ENCODE data around the gene TRIM7. TPM values are rescaled to one million over a fixed set of nuclear protein-coding genes. Genes with fewer than 3 reads are reported as not detected.
A peak's percentile ranks its signal among the peaks of the same experiment; 100 is the strongest.

Gene TRIM7
- total and polyA plus RNA-seq, 9 of the 15 experiments (the other 6 are each of a cell fraction or from before 2014, with no cell fraction given): 2.6 to 14.9 (median 8.9) TPM

DNA sequence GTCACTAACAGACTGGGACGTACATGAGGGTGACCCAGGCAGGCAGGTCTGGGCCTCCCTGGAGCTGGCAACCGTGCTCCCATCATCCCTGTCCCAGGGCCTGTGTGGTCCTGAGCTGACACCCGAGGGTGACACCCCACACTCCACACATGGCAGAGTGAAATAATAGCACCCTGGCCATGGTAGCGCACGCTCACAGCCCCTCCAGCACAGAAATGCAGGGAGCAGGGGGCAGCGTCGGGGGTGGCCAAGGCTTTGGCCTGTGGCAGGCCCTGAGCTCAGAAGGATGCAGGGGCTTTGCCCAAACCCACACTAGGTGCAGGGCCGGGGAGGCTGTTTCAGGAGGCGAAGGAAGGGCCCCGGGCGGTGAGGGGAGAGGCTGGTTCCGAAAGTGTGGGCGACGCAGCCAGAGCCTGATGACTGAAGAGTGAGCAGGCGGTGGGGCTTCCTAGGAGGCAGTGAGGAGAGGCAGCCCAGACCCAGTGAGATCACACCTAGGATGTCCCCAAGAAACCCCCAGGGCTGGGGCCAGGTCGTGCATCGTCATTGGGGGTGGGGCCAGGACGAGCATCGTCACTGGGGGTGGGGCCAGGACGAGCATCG, 44.7 kb downstream of the TRIM7 start (continued):
- TF ChIP-seq, protein P1, sequence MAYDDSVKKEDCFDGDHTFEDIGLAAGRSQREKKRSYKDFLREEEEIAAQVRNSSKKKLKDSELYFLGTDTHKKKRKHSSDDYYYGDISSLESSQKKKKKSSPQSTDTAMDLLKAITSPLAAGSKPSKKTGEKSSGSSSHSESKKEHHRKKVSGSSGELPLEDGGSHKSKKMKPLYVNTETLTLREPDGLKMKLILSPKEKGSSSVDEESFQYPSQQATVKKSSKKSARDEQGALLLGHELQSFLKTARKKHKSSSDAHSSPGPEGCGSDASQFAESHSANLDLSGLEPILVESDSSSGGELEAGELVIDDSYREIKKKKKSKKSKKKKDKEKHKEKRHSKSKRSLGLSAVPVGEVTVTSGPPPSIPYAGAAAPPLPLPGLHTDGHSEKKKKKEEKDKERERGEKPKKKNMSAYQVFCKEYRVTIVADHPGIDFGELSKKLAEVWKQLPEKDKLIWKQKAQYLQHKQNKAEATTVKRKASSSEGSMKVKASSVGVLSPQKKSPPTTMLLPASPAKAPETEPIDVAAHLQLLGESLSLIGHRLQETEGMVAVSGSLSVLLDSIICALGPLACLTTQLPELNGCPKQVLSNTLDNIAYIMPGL (CRISPR knock-in tag; IDR thresholded peaks at IDR 0.05): no peak; the same call in 1 of the 2 replicates
- TF ChIP-seq SAFB (IDR thresholded peaks at IDR 0.05; ENCODE audit: borderline replicate concordance, low read depth, low read length): no peak
- TF ChIP-seq MXI1 (IDR thresholded peaks at IDR 0.05; ENCODE audit: low read depth, low read length): no peak
- no peak for TF ChIP-seq MCM2 (IDR thresholded peaks at IDR 0.05; ENCODE audit: low read depth)
- TF ChIP-seq BRF1 (IDR thresholded peaks at IDR 0.05; ENCODE audit: borderline replicate concordance, extremely low read depth, insufficient read length): no peak
- TF ChIP-seq E4F1 (CRISPR knock-in tag; IDR thresholded peaks at IDR 0.05; ENCODE audit: borderline replicate concordance): no peak
- no peak for TF ChIP-seq ZFP1 (CRISPR knock-in tag; IDR thresholded peaks at IDR 0.05)
- no peak for TF ChIP-seq ZBTB12 (CRISPR knock-in tag; IDR thresholded peaks at IDR 0.05)
- no peak for TF ChIP-seq SRSF9 (IDR thresholded peaks at IDR 0.05; ENCODE audit: borderline replicate concordance, low read depth, low read length)
- peak; percentile 76 for TF ChIP-seq THRA (IDR thresholded peaks at IDR 0.05)
- TF ChIP-seq, protein P2, sequence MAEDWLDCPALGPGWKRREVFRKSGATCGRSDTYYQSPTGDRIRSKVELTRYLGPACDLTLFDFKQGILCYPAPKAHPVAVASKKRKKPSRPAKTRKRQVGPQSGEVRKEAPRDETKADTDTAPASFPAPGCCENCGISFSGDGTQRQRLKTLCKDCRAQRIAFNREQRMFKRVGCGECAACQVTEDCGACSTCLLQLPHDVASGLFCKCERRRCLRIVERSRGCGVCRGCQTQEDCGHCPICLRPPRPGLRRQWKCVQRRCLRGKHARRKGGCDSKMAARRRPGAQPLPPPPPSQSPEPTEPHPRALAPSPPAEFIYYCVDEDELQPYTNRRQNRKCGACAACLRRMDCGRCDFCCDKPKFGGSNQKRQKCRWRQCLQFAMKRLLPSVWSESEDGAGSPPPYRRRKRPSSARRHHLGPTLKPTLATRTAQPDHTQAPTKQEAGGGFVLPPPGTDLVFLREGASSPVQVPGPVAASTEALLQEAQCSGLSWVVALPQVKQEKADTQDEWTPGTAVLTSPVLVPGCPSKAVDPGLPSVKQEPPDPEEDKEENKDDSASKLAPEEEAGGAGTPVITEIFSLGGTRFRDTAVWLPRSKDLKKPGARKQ (CRISPR knock-in tag; IDR thresholded peaks at IDR 0.05): no peak
- TF ChIP-seq ILK (tag; IDR thresholded peaks at IDR 0.05; ENCODE audit: borderline replicate concordance, low read depth): no peak
- TF ChIP-seq CREM (IDR thresholded peaks at IDR 0.05; ENCODE audit: low read depth): peak; percentile 74
- TF ChIP-seq DMBX1 (CRISPR knock-in tag; IDR thresholded peaks at IDR 0.05; ENCODE audit: borderline replicate concordance): 0 out of 2 replicates have a peak, but pooled peaks have one; percentile 37
- peak; percentile 56 for TF ChIP-seq HMGN3 (IDR thresholded peaks at IDR 0.05; ENCODE audit: borderline replicate concordance, extremely low read depth, insufficient read length, low read depth, low read length)
- TF ChIP-seq, protein P3, sequence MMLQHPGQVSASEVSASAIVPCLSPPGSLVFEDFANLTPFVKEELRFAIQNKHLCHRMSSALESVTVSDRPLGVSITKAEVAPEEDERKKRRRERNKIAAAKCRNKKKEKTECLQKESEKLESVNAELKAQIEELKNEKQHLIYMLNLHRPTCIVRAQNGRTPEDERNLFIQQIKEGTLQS (IDR thresholded peaks at IDR 0.05): 0 out of 2 replicates have a peak, but pooled peaks have one; percentile 42
- TF ChIP-seq, protein P3 (CRISPR knock-in tag; conservative IDR thresholded peaks at IDR 0.05): peak; percentile 69; the same call in 1 of the 2 replicates
- no peak for TF ChIP-seq ARID2 (IDR thresholded peaks at IDR 0.05)
